RCC 7860 (cell line): ENCODE measurements around the gene THSD7B.
"Not testable (repeated sequence)": the region's sequence is repeated elsewhere in the genome, so short reads cannot be mapped to it uniquely, and the experiment has no call there.

Experiments
- DNase-seq: peaks from one replicate; pipeline ENCODE4 v3.0.0-alpha.2; 2015; ENCODE audit warnings: low spot score
- FAIRE-seq: peaks from 2 replicates; lab custom pipeline; 2012; peaks lifted over from hg19 to GRCh38; lab: Jason Lieb, UNC

THSD7B gene

DNA sequence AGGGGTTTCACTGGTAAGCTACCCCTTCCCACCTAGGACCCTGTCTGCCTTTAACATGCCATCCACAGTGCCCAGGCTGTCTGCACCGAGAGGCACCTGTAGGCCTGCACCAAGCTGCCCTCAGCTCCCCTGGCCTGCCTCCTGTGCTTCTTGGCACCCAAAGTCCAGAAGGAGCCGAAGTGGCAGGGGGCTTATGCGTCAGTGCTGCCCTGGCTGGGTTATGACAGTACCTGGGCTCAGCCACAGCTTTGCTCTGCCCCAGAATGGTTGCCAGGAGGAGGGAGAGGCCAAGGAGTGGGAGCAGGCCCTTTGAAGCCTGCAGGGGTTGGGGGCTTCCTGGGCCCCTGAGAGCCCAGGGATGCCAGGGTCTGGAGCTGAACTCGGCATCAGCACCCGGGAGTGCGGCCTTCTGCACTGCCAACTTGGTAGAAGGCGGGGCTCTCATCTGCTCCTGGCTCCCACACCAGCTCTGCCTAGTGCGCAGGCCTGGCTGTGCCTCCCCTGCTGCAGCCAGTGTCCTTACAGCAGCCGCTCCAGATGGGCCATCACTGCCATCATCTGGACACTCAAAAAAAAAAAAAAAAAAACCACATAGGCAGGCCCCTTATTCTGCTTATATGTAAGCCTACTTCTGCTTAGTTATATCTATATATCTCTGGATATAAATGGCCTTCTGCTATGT is 155.4 kb downstream of the THSD7B start:
- DNase-seq (no peak), FAIRE-seq (no peak)

- DNase-seq = no peak
- FAIRE-seq = no peak
Observed at GRCh38 chr2:136927156-136927555, 161.8 kb downstream of the THSD7B start.

DNA sequence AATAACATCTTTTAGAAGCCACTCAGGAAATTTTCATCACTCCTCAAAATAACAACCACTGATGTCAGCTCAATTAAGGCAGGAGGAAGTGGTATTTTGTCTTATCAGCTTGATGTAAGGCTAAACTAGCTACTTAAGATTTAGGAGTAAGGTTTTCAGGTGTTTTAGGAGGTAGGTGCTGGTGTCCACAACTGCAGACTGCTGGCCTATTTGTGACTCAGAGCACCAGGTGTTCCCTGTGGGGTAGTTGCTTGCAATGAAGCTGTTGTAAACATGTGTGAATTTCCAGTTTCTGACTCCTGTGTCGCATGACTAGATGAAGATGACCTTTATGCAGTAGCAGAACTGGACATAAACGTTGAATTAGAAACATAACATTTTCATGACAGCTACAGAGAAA is 164.2 kb downstream of the THSD7B start:
- no peak for FAIRE-seq
- DNase-seq = no peak

GRCh38 chr2:136932700-136933099 is 167.4 kb downstream of the THSD7B start:
- DNase-seq = peak; percentile 24

DNA sequence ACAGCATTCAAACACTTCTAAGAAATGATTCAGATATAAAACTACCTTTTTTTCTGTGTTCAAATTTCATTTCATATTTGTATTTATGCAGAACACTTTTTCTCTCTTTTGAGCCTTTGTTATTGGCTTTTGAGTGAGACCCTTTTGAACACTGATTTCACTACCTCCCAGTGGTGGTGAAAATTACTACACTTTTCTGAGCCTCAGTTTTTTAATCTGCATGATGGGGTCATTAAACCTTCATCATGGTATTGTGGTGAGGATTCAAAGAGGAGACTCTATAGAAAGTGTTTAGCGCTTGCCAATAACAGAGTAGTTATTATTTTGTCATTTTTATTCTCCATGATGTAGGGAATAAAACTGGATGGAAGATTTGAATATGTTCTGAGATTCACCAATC is 169.8 kb downstream of the THSD7B start:
- FAIRE-seq (no peak), DNase-seq (no peak)

More at GRCh38 chr2:136932700-136933099, 167.4 kb downstream of the THSD7B start:
- FAIRE-seq = no peak

GRCh38 chr2:136956050-136956449 is 190.7 kb downstream of the THSD7B start:
- no peak for FAIRE-seq
- DNase-seq = no peak

DNA sequence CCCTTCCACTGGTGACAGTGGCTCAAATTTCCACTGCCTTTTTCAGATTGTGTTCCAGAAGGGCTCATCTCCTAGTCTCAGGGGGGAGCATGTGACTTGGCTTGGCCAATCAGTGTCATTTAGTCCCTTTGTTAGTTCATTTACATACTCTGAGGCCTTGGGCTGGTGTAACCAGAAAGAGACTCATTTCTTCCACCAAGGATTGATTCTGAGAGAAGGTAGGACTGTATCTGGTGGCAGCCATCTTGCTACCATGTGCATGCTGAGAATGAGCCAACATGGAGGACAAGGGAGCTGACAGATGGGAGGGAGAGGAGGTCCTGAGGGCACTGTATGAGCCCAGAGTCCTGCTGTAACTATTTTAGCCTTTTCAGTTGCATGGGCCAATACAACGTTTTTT is 191.7 kb downstream of the THSD7B start:
- DNase-seq = no peak
- no peak for FAIRE-seq

DNA sequence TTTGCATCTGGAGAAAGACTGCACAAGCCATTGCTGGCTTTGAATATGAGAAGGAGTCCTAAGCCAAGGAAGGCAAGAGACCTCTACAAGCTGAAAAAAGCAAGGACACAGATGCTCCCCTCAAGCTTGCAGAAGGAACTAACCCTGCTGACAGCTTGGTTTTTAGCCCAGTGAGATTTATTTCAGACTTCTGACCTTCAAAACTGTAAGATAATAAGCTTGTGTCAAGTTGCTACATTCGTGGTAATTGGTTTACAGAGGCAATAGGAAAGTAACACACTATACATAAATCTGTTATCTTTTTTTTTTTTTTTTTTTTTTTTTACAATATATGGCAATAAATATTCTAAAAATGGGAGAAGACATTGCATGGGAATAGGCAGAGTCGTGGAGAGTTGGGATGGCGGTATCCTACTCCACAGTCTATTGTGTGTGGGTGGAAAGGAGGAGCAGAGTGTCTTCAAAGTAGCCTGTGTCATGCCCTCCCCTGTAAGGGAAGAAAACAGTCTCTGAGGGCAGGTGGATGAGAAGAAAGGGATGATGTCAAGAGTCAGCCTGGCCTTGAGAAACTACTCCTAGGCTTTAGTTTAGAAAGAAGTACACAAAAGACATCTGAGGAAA is 196.9 kb downstream of the THSD7B start:
- DNase-seq (no peak), FAIRE-seq (no peak)

DNA sequence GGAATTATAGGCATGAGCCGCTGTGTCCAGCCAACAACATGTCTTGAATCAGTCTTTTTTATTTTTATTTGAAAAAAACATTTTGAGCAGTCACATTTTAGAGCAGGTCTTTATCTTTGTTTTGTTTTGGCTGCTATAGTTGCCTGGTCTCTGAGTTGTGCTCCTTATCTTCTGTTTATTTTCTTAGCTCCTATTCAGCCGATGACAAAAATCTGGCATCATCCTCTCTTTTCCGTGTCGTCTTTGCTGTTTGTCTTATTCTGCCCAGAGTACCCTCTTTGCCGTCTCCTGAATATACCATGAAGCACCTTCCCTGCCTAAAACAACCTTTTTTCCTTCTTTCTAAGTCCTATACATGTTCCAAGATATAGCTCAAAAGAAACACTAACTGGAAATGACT is 201.1 kb downstream of the THSD7B start:
- DNase-seq = no peak
- no peak for FAIRE-seq

- FAIRE-seq = no peak
Observed at GRCh38 chr2:136980303-136980702, 215.0 kb downstream of the THSD7B start.

GRCh38 chr2:136981689-136982088 is 216.3 kb downstream of the THSD7B start:
- DNase-seq = not testable (repeated sequence)

More at GRCh38 chr2:136980303-136980702, 215.0 kb downstream of the THSD7B start:
- no peak for DNase-seq

GRCh38 chr2:136985044-136985443 is 219.7 kb downstream of the THSD7B start:
- no peak for DNase-seq
- FAIRE-seq = no peak

More at GRCh38 chr2:136981689-136982088, 216.3 kb downstream of the THSD7B start:
- not testable (repeated sequence) for FAIRE-seq

- no peak for FAIRE-seq
- DNase-seq = no peak
Observed at GRCh38 chr2:136986605-136987221, 221.4 kb downstream of the THSD7B start.

- FAIRE-seq = no peak
Observed at GRCh38 chr2:136990316-136990715, 225.0 kb downstream of the THSD7B start.

GRCh38 chr2:136994793-136995192 is 229.4 kb downstream of the THSD7B start:
- no peak for FAIRE-seq

More at GRCh38 chr2:136990316-136990715, 225.0 kb downstream of the THSD7B start:
- no peak for DNase-seq

GRCh38 chr2:136997557-136997956 is 232.2 kb downstream of the THSD7B start:
- DNase-seq (peak; percentile 57), FAIRE-seq (no peak)

More at GRCh38 chr2:136994793-136995192, 229.4 kb downstream of the THSD7B start:
- DNase-seq = no peak

DNA sequence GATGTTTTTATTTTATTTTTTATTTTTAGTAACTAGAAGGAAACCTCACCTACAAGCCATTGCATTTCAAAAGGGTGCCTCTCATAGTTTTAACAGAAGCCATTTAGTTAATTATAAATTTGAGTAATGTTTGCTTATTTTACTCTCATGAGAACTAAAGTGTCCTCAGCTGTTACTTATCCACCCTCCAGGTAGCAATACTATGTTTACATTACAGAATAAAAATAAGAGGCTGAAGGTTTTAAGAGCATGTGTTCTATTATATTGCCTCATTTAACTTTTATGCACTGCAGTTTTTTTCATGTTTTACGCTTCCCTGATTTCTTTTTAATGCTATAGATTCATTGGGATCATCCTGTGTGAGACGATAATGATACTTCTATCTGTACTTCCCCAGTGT is 235.5 kb downstream of the THSD7B start:
- FAIRE-seq (no peak), DNase-seq (no peak)

GRCh38 chr2:137002896-137003295 is 237.6 kb downstream of the THSD7B start:
- DNase-seq (no peak), FAIRE-seq (no peak)

DNA sequence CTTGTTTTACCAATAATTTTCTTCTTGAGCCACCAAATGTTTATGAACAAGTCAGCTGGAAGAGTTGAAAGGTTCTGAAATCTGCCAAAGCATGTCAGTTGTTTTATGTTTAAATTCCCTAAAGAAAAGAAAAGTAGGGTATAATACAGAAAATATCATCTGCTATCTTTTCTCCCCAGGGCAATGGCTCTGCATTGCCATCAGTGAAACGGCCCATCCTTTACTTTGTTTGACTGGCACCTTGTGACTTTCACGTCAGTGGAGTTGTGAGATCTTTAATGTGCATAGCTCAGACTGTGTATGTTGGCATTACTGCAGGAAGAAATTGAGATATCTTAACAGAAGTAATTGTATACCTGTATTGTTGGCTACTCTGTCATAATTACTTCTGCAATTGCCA is 239.9 kb downstream of the THSD7B start:
- no peak for DNase-seq
- FAIRE-seq = no peak

DNA sequence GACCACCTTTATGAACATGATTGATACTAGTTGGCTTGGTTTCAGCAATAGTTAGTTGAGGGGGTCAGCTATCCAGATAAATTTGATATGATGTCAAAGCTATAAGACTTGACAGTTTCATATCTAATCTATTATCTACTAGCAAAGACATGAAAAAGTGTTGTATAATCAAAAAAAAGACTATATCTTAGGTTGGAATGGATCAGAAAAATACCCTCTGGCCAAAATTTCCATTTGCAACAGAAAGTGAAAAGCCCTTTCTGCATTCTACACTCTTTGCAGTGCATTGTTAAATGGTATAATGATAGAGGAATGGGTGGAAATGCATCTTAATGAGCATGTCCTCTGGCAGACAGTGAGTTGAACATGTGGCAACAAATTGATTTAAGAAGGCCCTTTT is 242.6 kb downstream of the THSD7B start:
- FAIRE-seq (no peak), DNase-seq (no peak)

DNA sequence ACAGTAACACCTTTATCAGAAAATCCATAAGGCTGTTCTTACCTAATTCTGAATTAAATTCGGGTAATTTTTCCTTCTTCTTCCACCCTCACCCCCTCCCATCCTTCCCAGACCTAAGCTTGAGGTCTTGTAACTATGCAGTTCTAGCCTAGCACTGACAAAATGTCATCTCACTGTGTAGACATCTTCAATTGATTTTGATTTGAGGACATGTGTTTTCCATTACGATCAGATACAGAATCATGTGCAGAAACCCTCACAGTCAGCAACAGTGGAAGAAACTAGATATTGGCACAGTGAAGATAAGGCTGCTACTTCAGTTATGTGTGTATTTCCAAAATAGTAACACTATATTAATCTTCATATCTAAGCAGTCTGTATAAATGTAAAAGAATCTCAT is 244.6 kb downstream of the THSD7B start:
- no peak for FAIRE-seq
- DNase-seq = no peak
